DND-41 (cell line): ENCODE data around the gene CIITA.

ENCODE experiments used
- ATAC-seq: fragments of 200-7000 bp; cut with Tn5 transposase; 3 replicates; pipeline ENCODE4 v1.9.1; 2021; ENCODE audit warnings: low read depth; ENCODE audit not compliant: insufficient read depth
- DNase-seq: peaks from one replicate; pipeline ENCODE4 v3.0.0-alpha.2; 2020
- H2AFZ ChIP-seq: 2 replicates; pipeline ENCODE4 v1.6.0; 2012; ENCODE audit warnings: low read depth, low read length
- H3K27ac ChIP-seq: 2 replicates; pipeline ENCODE4 v1.5.1; 2012; ENCODE audit warnings: low read length, inconsistent platforms
- H3K27me3 ChIP-seq: fragments of 200-600 bp; sonication (generic); 2 replicates; pipeline ENCODE4 v1.6.0; 2012; ENCODE audit warnings: low read length, mild to moderate bottlenecking, inconsistent platforms; ENCODE audit not compliant: insufficient read depth, poor library complexity
- H3K36me3 ChIP-seq: 2 replicates; pipeline ENCODE4 v1.5.1; 2012; ENCODE audit warnings: low read length, inconsistent platforms; ENCODE audit not compliant: insufficient read depth
- H3K4me1 ChIP-seq: 2 replicates; pipeline ENCODE4 v1.5.1; 2012; ENCODE audit warnings: mild to moderate bottlenecking, low read length; ENCODE audit not compliant: insufficient read depth
- H3K4me2 ChIP-seq: 2 replicates; pipeline ENCODE4 v1.6.0; 2012; ENCODE audit warnings: mild to moderate bottlenecking, moderate library complexity, low read length, inconsistent platforms; ENCODE audit not compliant: insufficient read depth
- H3K4me3 ChIP-seq, 2 experiments: fragments of 200-600 bp in 1 of 2; shearing (Covaris generic) in 1 of 2; 2 replicates each; pipeline ENCODE4 v1.5.1; 2012 to 2016; ENCODE audit warnings: inconsistent platforms in 2 of 2, low read length in 2 of 2, mild to moderate bottlenecking in 2 of 2, low read depth in 1 of 2, moderate library complexity in 1 of 2
- H3K79me2 ChIP-seq: 2 replicates; pipeline ENCODE4 v1.6.0; 2012; ENCODE audit warnings: low read length, inconsistent platforms; ENCODE audit not compliant: insufficient read depth
- H3K9ac ChIP-seq: 2 replicates; pipeline ENCODE4 v1.6.0; 2012; ENCODE audit warnings: low read depth, mild to moderate bottlenecking, inconsistent platforms, low read length, moderate library complexity
- H3K9me3 ChIP-seq: 2 replicates; pipeline ENCODE4 v1.5.1; 2012; ENCODE audit warnings: low read length, moderate library complexity, mild to moderate bottlenecking, inconsistent platforms; ENCODE audit not compliant: insufficient read depth, severe bottlenecking
- H4K20me1 ChIP-seq: 2 replicates; pipeline ENCODE4 v1.6.0; 2012; ENCODE audit warnings: low read length; ENCODE audit not compliant: insufficient read depth
- CTCF ChIP-seq: IDR thresholded peaks from 2 replicates; pipeline ENCODE4 v1.5.1; 2012; ENCODE audit warnings: borderline replicate concordance, low read length, moderate library complexity, mild to moderate bottlenecking; ENCODE audit not compliant: poor library complexity, severe bottlenecking; ENCODE audit errors: extremely low read depth
- EZH2 ChIP-seq: IDR thresholded peaks from 3 replicates; pipeline ENCODE4 v1.6.1; 2012; ENCODE audit warnings: borderline replicate concordance, low read depth, mild to moderate bottlenecking, moderate library complexity, low read length, inconsistent platforms; ENCODE audit not compliant: severe bottlenecking

The CIITA gene

GRCh38 chr16:10870808-10871156 lies 6.2 kb upstream of the CIITA start:
- no peaks in the 10 kb centered on the region for H3K36me3 ChIP-seq
- no peak for ATAC-seq
- H3K9me3 ChIP-seq = no peaks in the 10 kb centered on the region
- no peak overlapping the region for H2AFZ ChIP-seq
- H3K79me2 ChIP-seq = no peaks in the 10 kb centered on the region
- TF ChIP-seq CTCF (no peak), EZH2 (no peak)
- no peak overlapping the region for H3K27ac ChIP-seq
- no peaks in the 10 kb centered on the region for H3K4me1 ChIP-seq
- H3K4me2 ChIP-seq = no peak overlapping the region
- H3K4me3 ChIP-seq = no peak overlapping the region
- no peak overlapping the region for H3K9ac ChIP-seq
- H3K27me3 ChIP-seq = no peaks in the 10 kb centered on the region
- DNase-seq = no peak
- no peaks in the 10 kb centered on the region for H4K20me1 ChIP-seq

GRCh38 chr16:10871157-10871991 lies 5.6 kb upstream of the CIITA start:
- Histone ChIP-seq H3K27me3 (no peaks in the 10 kb centered on the region), H3K4me2 (no peak overlapping the region), H4K20me1 (no peaks in the 10 kb centered on the region), H3K4me3 (no peak overlapping the region), H2AFZ (no peak overlapping the region), H3K9me3 (no peaks in the 10 kb centered on the region), H3K36me3 (no peaks in the 10 kb centered on the region), H3K27ac (no peak overlapping the region), H3K79me2 (no peaks in the 10 kb centered on the region), H3K9ac (no peak overlapping the region), H3K4me1 (no peaks in the 10 kb centered on the region)
- DNase-seq (no peak), ATAC-seq (peak; percentile 48; the same call in 2 of the 3 replicates)
- TF ChIP-seq CTCF (no peak), EZH2 (no peak)

DNA sequence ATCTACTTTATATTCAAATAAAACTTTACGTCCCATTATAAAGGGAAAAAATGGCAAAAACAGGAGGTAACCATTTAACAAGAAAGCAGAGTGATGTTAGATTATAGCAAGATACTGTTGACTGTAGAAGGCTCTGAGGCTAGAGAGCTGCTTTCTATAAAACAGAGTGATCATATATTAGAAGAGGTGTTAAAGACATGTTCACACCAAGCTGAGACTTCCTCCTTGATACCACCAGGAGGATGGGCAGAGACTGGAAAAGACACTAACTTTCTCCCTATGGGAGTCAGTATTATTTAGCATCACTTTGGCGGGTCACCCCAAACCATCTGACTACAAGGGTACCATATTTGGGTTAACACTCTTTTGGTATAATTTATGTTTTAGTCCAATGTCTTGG lies 687 bp upstream of the CIITA start:
- ATAC-seq (no peak), DNase-seq (no peak)
- Histone ChIP-seq H3K9ac (no peak overlapping the region), H3K27ac (no peak overlapping the region), H3K9me3 (no peaks in the 10 kb centered on the region), H3K79me2 (no peaks in the 10 kb centered on the region), H3K4me1 (no peaks in the 10 kb centered on the region), H3K4me3 (no peak overlapping the region), H2AFZ (no peak overlapping the region), H3K4me2 (no peak overlapping the region), H3K36me3 (no peaks in the 10 kb centered on the region), H3K27me3 (peaks cover 10% of the 10 kb centered on the region), H4K20me1 (no peaks in the 10 kb centered on the region)
- no peak for TF ChIP-seq EZH2
- no peak for TF ChIP-seq CTCF
